SK-N-SH treated with all-trans-retinoic acid at 6 μM for 48 hours (cell line): Measurements from ENCODE around the gene ADORA1.

ENCODE experiments used
- ATAC-seq: fragments of 200-7000 bp; cut with Tn5 transposase; 3 replicates; pipeline ENCODE4 v1.9.1; 2020; ENCODE audit warnings: mild to moderate bottlenecking, moderate library complexity
- ARNTL ChIP-seq: fragments of 450-650 bp; formaldehyde crosslinking; IDR thresholded peaks from 2 replicates; pipeline ENCODE4 v1.5.0; 2020; ENCODE audit warnings: low read depth, mild to moderate bottlenecking, moderate library complexity, borderline replicate concordance
- BACH2 ChIP-seq: fragments of 250-450 bp; sonication (Bioruptor Pico); IDR thresholded peaks from 2 replicates; pipeline ENCODE4 v1.9.0; 2021; ENCODE audit warnings: mild to moderate bottlenecking, borderline replicate concordance
- CREB5 ChIP-seq: fragments of 250-450 bp; sonication (Bioruptor Pico); IDR thresholded peaks from 2 replicates; pipeline ENCODE4 v1.5.1; 2020; ENCODE audit warnings: low read depth, mild to moderate bottlenecking, moderate library complexity
- CSDC2 ChIP-seq: fragments of 250-450 bp; sonication (Bioruptor Pico); IDR thresholded peaks from 2 replicates; pipeline ENCODE4 v1.5.0; 2020; ENCODE audit warnings: mild to moderate bottlenecking, moderate library complexity
- CSRNP3 ChIP-seq: fragments of 250-450 bp; sonication (Bioruptor Pico); IDR thresholded peaks from 2 replicates; pipeline ENCODE4 v1.5.1; 2021; ENCODE audit warnings: mild to moderate bottlenecking, moderate library complexity
- GLIS3 ChIP-seq: fragments of 250-450 bp; sonication (Bioruptor Pico); IDR thresholded peaks from 2 replicates; pipeline ENCODE4 v1.5.0; 2020; ENCODE audit warnings: mild to moderate bottlenecking, moderate library complexity
- ISL1 ChIP-seq: fragments of 250-450 bp; sonication (Bioruptor Pico); IDR thresholded peaks from 2 replicates; pipeline ENCODE4 v2.1.2; 2022; ENCODE audit warnings: mild to moderate bottlenecking, moderate library complexity
- OSR1 ChIP-seq: fragments of 250-450 bp; sonication (Bioruptor Pico); IDR thresholded peaks from 2 replicates; pipeline ENCODE4 v1.8.0; 2022; ENCODE audit warnings: moderate library complexity, mild to moderate bottlenecking, inconsistent platforms
- PATZ1 ChIP-seq: fragments of 250-450 bp; sonication (Bioruptor Pico); IDR thresholded peaks from 2 replicates; pipeline ENCODE4 v1.8.0; 2020; ENCODE audit warnings: mild to moderate bottlenecking, moderate library complexity, borderline replicate concordance
- POU6F1 ChIP-seq: fragments of 250-450 bp; sonication (Bioruptor Pico); IDR thresholded peaks from 2 replicates; pipeline ENCODE4 v1.8.0; 2021; ENCODE audit warnings: low read depth, mild to moderate bottlenecking, moderate library complexity, borderline replicate concordance
- PPARA ChIP-seq: fragments of 250-450 bp; sonication (Bioruptor Pico); IDR thresholded peaks from 2 replicates; pipeline ENCODE4 v1.5.0; 2020; ENCODE audit warnings: mild to moderate bottlenecking, borderline replicate concordance
- SNAI2 ChIP-seq: fragments of 250-450 bp; sonication (Bioruptor Pico); IDR thresholded peaks from 2 replicates; pipeline ENCODE4 v1.5.0; 2020; ENCODE audit warnings: mild to moderate bottlenecking, moderate library complexity
- TCF4 ChIP-seq: fragments of 250-450 bp; sonication (Bioruptor Pico); IDR thresholded peaks from 2 replicates; pipeline ENCODE4 v1.8.0; 2021; ENCODE audit warnings: mild to moderate bottlenecking, moderate library complexity, borderline replicate concordance
- TSHZ2 ChIP-seq: fragments of 250-450 bp; sonication (Bioruptor Pico); IDR thresholded peaks from 2 replicates; pipeline ENCODE4 v1.5.0; 2020; ENCODE audit warnings: mild to moderate bottlenecking, moderate library complexity
- ZC3H10 ChIP-seq: fragments of 250-450 bp; sonication (Bioruptor Pico); IDR thresholded peaks from 2 replicates; pipeline ENCODE4 v1.5.1; 2021; ENCODE audit warnings: mild to moderate bottlenecking, moderate library complexity
- ZFP3 ChIP-seq: fragments of 250-450 bp; sonication (Bioruptor Pico); IDR thresholded peaks from 2 replicates; pipeline ENCODE4 v1.5.0; 2020; ENCODE audit warnings: mild to moderate bottlenecking, moderate library complexity
- ZNF565 ChIP-seq: fragments of 450-650 bp; formaldehyde crosslinking; conservative IDR thresholded peaks from 2 replicates; pipeline ENCODE4 v1.5.0; 2020; ENCODE audit warnings: low read depth, mild to moderate bottlenecking, moderate library complexity
- ZNF70 ChIP-seq: fragments of 450-650 bp; formaldehyde crosslinking; IDR thresholded peaks from 2 replicates; pipeline ENCODE4 v1.5.0; 2020; ENCODE audit warnings: mild to moderate bottlenecking, moderate library complexity
- ZNF8 ChIP-seq: fragments of 450-650 bp; formaldehyde crosslinking; IDR thresholded peaks from 2 replicates; pipeline ENCODE4 v1.5.0; 2020; ENCODE audit warnings: mild to moderate bottlenecking, moderate library complexity

Gene ADORA1

GRCh38 chr1:203100516-203100869 is 27.0 kb upstream of the ADORA1 start:
- no peak for ATAC-seq
- TF ChIP-seq ZFP3 (CRISPR knock-in tag) (no peak), ZNF70 (CRISPR knock-in tag) (no peak), TCF4 (CRISPR knock-in tag) (no peak), GLIS3 (CRISPR knock-in tag) (no peak), BACH2 (CRISPR knock-in tag) (no peak), POU6F1 (CRISPR knock-in tag) (no peak), CSDC2 (CRISPR knock-in tag) (no peak), ISL1 (CRISPR knock-in tag) (no peak), CSRNP3 (CRISPR knock-in tag) (no peak), PATZ1 (CRISPR knock-in tag) (no peak), ZC3H10 (CRISPR knock-in tag) (no peak), TSHZ2 (CRISPR knock-in tag) (no peak), ZNF8 (no peak), ZNF565 (no peak), CREB5 (CRISPR knock-in tag) (no peak), SNAI2 (CRISPR knock-in tag) (no peak), ARNTL (no peak), PPARA (CRISPR knock-in tag) (no peak)
- TF ChIP-seq, all 23 proteins: peak for 0

- TF ChIP-seq CSRNP3 (CRISPR knock-in tag), result no peak
- TF ChIP-seq ZC3H10 (CRISPR knock-in tag), result no peak
- no peak for TF ChIP-seq ARNTL
- no peak for TF ChIP-seq TCF4 (CRISPR knock-in tag)
- TF ChIP-seq OSR1 (CRISPR knock-in tag), result no peak
- TF ChIP-seq ZNF565, result no peak
- TF ChIP-seq CREB5 (CRISPR knock-in tag), result no peak
- TF ChIP-seq ISL1 (CRISPR knock-in tag), result no peak
- TF ChIP-seq BACH2 (CRISPR knock-in tag), result no peak
- no peak for TF ChIP-seq CSDC2 (CRISPR knock-in tag)
- TF ChIP-seq SNAI2 (CRISPR knock-in tag), result no peak
- no peak for TF ChIP-seq ZNF70 (CRISPR knock-in tag)
- TF ChIP-seq ZNF8, result no peak
- no peak for TF ChIP-seq ZFP3 (CRISPR knock-in tag)
- no peak for ATAC-seq
These were observed 25.5 kb upstream of the ADORA1 start for GRCh38 chr1:203101813-203102634.
